PC-9 (cell line): ENCODE measurements around the gene LAMTOR2. TPM values are rescaled to one million over a fixed set of nuclear protein-coding genes. Genes with fewer than 3 reads are reported as not detected.

Source experiments
- BruUV-seq: library from RNA; stranded (reverse); fragments of 400-500 nt; replicated peaks from 2 replicates; lab custom pipeline; 2021; lab: Mats Ljungman, UMichigan
- CTCF ChIA-PET: fragments of 300-600 bp; sonication (Branson Sonifier 250); formaldehyde crosslinking; loops from one replicate; lab custom pipeline; 2022; ENCODE audit warnings: antibody characterized with exemption; lab: Charles Lee
- POLR2A ChIA-PET: fragments of 300-600 bp; sonication (Branson Sonifier 250); formaldehyde crosslinking; loops from one replicate; lab custom pipeline; 2022; ENCODE audit warnings: antibody characterized with exemption; ENCODE audit not compliant: unreplicated experiment; lab: Charles Lee
- DNase-seq, 2 experiments: peaks; one replicate each; pipeline versions ENCODE4 v3.0.0 to v3.0.0-alpha.2; 2015 to 2022; ENCODE audit warnings: mixed read lengths in 1 of 2
- H2AFZ ChIP-seq: fragments of 200-600 bp; sonication (generic); 2 replicates; pipeline ENCODE4 v1.8.1; 2017; ENCODE audit warnings: antibody characterized with exemption
- H3F3A ChIP-seq: fragments of 200-600 bp; sonication (generic); 2 replicates; pipeline ENCODE4 v1.8.1; 2017; ENCODE audit warnings: antibody characterized with exemption, mild to moderate bottlenecking, low read depth; ENCODE audit not compliant: insufficient read depth
- H3K27ac ChIP-seq: fragments of 200-600 bp; sonication (generic); 2 replicates; pipeline ENCODE4 v1.6.1; 2016; ENCODE audit warnings: mixed run types
- H3K27me3 ChIP-seq: fragments of 200-600 bp; sonication (generic); 2 replicates; pipeline ENCODE4 v1.6.1; 2016; ENCODE audit warnings: low read depth, mixed run types; ENCODE audit not compliant: insufficient read depth
- H3K36me3 ChIP-seq: fragments of 200-600 bp; sonication (generic); 2 replicates; pipeline ENCODE4 v1.6.1; 2016; ENCODE audit warnings: low read depth, mixed run types
- H3K4me1 ChIP-seq: fragments of 200-600 bp; sonication (generic); replicated peaks from 2 replicates; pipeline ENCODE4 v1.6.1; 2016; ENCODE audit warnings: mixed run types; ENCODE audit not compliant: insufficient read depth
- H3K4me2 ChIP-seq: fragments of 200-600 bp; sonication (generic); 2 replicates; pipeline ENCODE4 v1.6.1; 2017; ENCODE audit warnings: mixed run types
- H3K4me3 ChIP-seq: fragments of 200-600 bp; sonication (generic); 2 replicates; pipeline ENCODE4 v1.6.1; 2016; ENCODE audit warnings: mixed run types
- H3K79me2 ChIP-seq: fragments of 200-600 bp; sonication (generic); 2 replicates; pipeline ENCODE4 v1.6.1; 2017; ENCODE audit warnings: low read depth, mixed run types
- H3K9me2 ChIP-seq: fragments of 200-600 bp; sonication (generic); 2 replicates; pipeline ENCODE4 v1.8.1; 2017; ENCODE audit warnings: mild to moderate bottlenecking; ENCODE audit not compliant: insufficient read depth
- H3K9me3 ChIP-seq: fragments of 200-600 bp; sonication (generic); 2 replicates; pipeline ENCODE4 v1.8.1; 2016; ENCODE audit warnings: low read depth; ENCODE audit not compliant: insufficient read depth
- H4K20me1 ChIP-seq: fragments of 200-600 bp; sonication (generic); 2 replicates; pipeline ENCODE4 v1.8.1; 2017; ENCODE audit not compliant: insufficient read depth
- CTCF ChIP-seq: fragments of 200-600 bp; sonication (generic); conservative IDR thresholded peaks from 2 replicates; pipeline ENCODE4 v1.6.1; 2017; ENCODE audit warnings: mixed run types, antibody characterized with exemption, mild to moderate bottlenecking, moderate library complexity
- EZH2 ChIP-seq: fragments of 200-600 bp; sonication (generic); IDR thresholded peaks from 2 replicates; pipeline ENCODE4 v1.8.0; 2017; ENCODE audit warnings: antibody characterized with exemption, low read depth
- intact Hi-C: fragments of 100-400 bp; cut with micrococcal nuclease; formaldehyde crosslinking; loops from one replicate; pipeline ENCODE4 v1.10.0; 2022; ENCODE audit not compliant: unreplicated experiment
- total RNA-seq: library from RNA; stranded (reverse); gene quantifications from 2 replicates; pipeline ENCODE4 v1.2.3, GENCODE V29; 2021

The LAMTOR2 gene
- total RNA-seq, 1 experiment from 2014 or later, result 76.8 TPM

GRCh38 chr1:156081180-156081916 lies 26.8 kb downstream of the LAMTOR2 start:
- CTCF ChIA-PET, result interaction anchor here (0.6 kb wide), 2 partner anchors 12 to 61 kb away, joined by 11 read pairs; no protein-coding TSS in a partner anchor
- peaks cover 10% of the 10 kb centered on the region for H3K4me1 ChIP-seq

GRCh38 chr1:156081917-156082308 lies 27.3 kb downstream of the LAMTOR2 start:
- H3K79me2 ChIP-seq, result no peaks in the 10 kb centered on the region
- H3F3A ChIP-seq, result peaks cover 31% of the 10 kb centered on the region; the same call in 1 of the 2 replicates
- H3K9me2 ChIP-seq, result no peaks in the 10 kb centered on the region
- H3K9me3 ChIP-seq, result no peaks in the 10 kb centered on the region
- peaks cover 16% of the 10 kb centered on the region for H3K4me1 ChIP-seq
- H3K27me3 ChIP-seq, result no peaks in the 10 kb centered on the region
- intact Hi-C loops, result loop anchor here (2.0 kb wide), 1 partner anchor 21 kb away; the partner anchor contains the start of gene RAB25
- no peak overlapping the region for H3K27ac ChIP-seq
- H3K36me3 ChIP-seq, result no peaks in the 10 kb centered on the region
- no TSS peak for BruUV-seq
- peak overlapping the region; percentile 96 for H2AFZ ChIP-seq
- H4K20me1 ChIP-seq, result no peaks in the 10 kb centered on the region
- H3K4me2 ChIP-seq, result peak overlapping the region; percentile 99
- H3K4me3 ChIP-seq, result peak overlapping the region; percentile 100
- CTCF ChIA-PET, result interaction anchor here (0.6 kb wide), 3 partner anchors 19 to 224 kb away, joined by 3 to 11 read pairs (median 3); no protein-coding TSS in a partner anchor
- POLR2A ChIA-PET, result interaction anchor here (0.6 kb wide), 1 partner anchor 1090 kb away, joined by 10 read pairs; no protein-coding TSS in a partner anchor
- no peak for TF ChIP-seq EZH2
- no peak for TF ChIP-seq CTCF
- no peak for DNase-seq

More at GRCh38 chr1:156081180-156081916, 26.8 kb downstream of the LAMTOR2 start:
- Histone ChIP-seq H3F3A (peaks cover 31% of the 10 kb centered on the region; the same call in 1 of the 2 replicates), H3K4me3 (peak overlapping the region; percentile 100; the same call in 1 of the 2 replicates), H3K79me2 (no peaks in the 10 kb centered on the region), H3K36me3 (no peaks in the 10 kb centered on the region), H3K27me3 (no peaks in the 10 kb centered on the region), H3K4me2 (peak overlapping the region; percentile 99), H3K9me3 (no peaks in the 10 kb centered on the region), H3K9me2 (no peaks in the 10 kb centered on the region), H2AFZ (no peak overlapping the region), H3K27ac (no peak overlapping the region), H4K20me1 (no peaks in the 10 kb centered on the region)
- DNase-seq, result no peak
- no peak for TF ChIP-seq CTCF
- no peak for TF ChIP-seq EZH2
- intact Hi-C loops, result no loop called here
- BruUV-seq, result TSS peak; percentile 31
- POLR2A ChIA-PET, result no interaction called here

- H3K36me3 ChIP-seq, result no peaks in the 10 kb centered on the region
- peak within 1 kb of the TSS; percentile 100 for H3K4me3 ChIP-seq
- peak within 1 kb of the TSS; percentile 99 for H3K4me2 ChIP-seq
- H3K79me2 ChIP-seq, result no peaks in the 10 kb centered on the region
- peaks cover 31% of the 10 kb centered on the region; the same call in 1 of the 2 replicates for H3F3A ChIP-seq
- ChIA-PET POLR2A (interaction anchor here (0.6 kb wide), 3 partner anchors 147 to 1090 kb away, joined by 3 to 10 read pairs (median 3); no protein-coding TSS in a partner anchor), CTCF (interaction anchor here (0.6 kb wide), 2 partner anchors 20 to 225 kb away, joined by 3 read pairs; no protein-coding TSS in a partner anchor)
- no peaks in the 10 kb centered on the region for H4K20me1 ChIP-seq
- H3K27ac ChIP-seq, result no peak within 1 kb of the TSS
- no TSS peak for BruUV-seq
- H3K27me3 ChIP-seq, result no peaks in the 10 kb centered on the region
- TF ChIP-seq EZH2 (no peak), CTCF (no peak)
- H3K4me1 ChIP-seq, result peaks cover 21% of the 10 kb centered on the region
- intact Hi-C loops, result loop anchor here (2.0 kb wide), 1 partner anchor 22 kb away; the partner anchor contains the start of gene RAB25
- no peaks in the 10 kb centered on the region for H3K9me3 ChIP-seq
- H3K9me2 ChIP-seq, result no peaks in the 10 kb centered on the region
- peak within 1 kb of the TSS; percentile 96 for H2AFZ ChIP-seq
- DNase-seq, result peak; percentile 44 to 79
These were observed 27.9 kb downstream of the LAMTOR2 start, which contains the start of gene MEX3A for GRCh38 chr1:156082309-156083091. MEX3A (minus strand) TSS chr1:156082465; CDS start chr1:156081998, 467 bp downstream.
